Measurements from ENCODE around the gene APLN.

Gene APLN

GRCh38 chrX:129654652-129655546, at the start of gene APLN:
APLN (minus strand) TSS chrX:129654956; CDS start chrX:129654630, 326 bp downstream.
- no peak for DNase-seq

DNA sequence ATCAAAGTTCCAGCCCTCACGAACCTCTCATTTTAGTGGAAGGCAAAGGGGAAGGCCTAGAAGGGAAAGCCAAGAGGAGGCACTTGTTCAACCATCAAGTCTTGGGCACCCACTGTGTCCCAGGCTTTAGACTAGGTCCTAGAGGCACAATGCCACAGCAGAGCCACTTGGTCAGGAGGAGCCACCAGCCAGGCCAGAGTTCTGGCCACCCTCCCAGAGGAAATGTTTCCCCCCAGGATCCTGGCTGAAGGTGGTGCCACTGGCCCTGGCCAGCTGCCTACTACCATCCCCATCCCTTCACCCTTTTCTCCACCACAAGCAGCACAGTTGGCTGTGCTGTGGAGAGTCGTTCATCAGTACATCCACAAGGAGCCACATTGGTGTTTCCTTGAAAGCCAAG, 49.7 kb upstream of the APLN start:
- no peak for DNase-seq

DNA sequence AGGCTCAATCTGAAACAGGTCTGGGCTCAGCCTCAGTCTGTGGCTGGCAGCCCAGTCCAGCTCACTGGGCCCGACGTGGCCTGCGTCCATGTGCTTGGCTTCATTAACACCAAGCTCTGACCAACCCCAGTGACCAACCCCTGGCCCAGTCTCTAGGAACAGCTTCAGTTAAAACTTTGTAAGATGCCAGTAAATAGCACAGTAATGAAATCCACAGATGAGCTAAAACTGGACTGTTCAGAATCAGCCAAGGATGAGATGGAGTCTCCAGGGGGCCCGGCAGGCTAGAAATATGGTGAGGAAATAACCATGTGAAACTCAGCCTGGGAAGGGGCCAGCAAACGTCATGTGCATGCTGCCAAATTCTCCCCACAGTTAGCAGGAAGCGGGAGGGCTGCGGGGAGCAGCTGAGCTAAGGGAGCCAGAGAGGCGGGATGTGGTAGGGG, 46.9 kb upstream of the APLN start:
- no peak for DNase-seq

GRCh38 chrX:129700536-129700935, 45.8 kb upstream of the APLN start:
- DNase-seq = no peak

DNA sequence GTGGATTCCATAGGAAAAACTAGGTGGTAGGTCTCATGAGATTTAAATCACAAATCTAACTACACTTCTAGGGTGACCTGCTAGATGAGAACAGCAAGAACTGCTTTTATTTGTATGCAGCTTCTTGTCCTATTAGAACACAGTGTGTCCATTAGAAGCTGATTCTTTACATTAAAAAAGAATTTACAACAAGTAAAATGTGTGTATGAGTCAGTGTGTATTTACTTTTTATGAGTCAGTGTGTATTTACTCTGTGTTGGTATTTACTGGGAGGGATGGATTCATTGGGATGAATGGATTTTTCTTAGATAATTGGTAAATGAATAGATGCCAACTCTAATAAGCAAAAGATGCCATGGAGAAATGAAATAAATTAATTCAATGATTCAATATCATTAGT, 43.4 kb upstream of the APLN start:
- DNase-seq = no peak

- no peak for DNase-seq
These were observed 42.6 kb upstream of the APLN start for GRCh38 chrX:129697204-129697829.

- DNase-seq = no peak
These were observed 41.9 kb upstream of the APLN start for GRCh38 chrX:129696463-129697155.

DNA sequence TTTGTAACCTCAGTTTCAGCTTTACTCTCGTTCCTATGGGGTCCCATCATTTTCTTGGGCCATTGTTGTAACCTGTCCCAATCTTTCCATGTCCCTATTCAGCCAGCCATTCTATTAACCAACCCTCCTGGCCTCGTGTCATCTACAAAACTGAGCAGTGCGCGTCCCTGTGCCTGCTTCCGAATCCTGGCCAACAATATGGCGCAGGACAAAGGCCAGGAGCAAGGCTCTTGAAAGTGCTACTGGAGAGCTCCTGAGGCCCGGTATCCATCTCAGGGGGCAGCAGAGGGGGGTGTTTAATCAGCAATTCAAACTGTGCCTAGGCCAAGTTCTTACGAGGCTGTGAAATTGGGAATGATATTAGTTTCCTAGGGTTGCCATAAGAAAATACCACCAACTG, 41.2 kb upstream of the APLN start:
- no peak for DNase-seq

DNA sequence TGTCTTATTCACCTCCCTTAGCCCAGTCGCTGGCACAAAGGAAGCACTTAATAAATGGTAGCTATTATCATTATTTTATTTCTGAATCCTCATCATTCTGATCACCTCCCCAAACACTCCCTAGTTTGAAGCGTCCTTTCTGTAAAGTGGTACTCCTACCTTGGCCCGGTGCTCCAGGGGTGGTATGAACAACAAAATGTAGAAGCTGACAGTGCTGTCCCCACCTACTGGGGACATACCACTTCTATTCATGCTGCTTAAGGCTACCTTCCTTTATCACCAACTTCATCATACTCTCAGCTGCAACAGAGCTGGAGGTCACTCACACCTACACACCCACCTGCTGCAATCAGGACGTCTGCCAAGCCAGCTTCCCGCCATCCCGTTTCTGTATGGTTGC, 40.8 kb upstream of the APLN start:
- no peak for DNase-seq

- no peak for DNase-seq
These were observed 40.0 kb upstream of the APLN start for GRCh38 chrX:129694805-129695204.

DNA sequence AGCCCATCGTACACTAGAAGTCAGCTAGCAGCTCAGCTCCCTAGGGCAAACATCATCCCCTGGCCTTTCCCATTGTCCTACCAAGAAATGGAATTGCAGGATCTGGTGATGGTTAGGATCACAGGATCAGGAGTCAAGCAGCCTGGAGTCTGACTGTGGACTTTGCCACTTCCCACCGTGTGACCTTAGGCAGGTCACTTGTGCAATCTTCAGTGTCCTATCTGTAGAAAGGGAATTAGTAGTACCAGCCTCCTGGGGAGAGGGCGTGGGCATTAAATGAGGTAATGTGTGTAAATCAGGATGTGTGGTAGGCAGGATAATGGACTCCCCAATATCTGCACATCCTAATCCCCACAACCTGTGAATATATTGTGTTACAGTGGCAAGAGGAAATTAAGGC, 38.6 kb upstream of the APLN start:
- DNase-seq = no peak

GRCh38 chrX:129690435-129690834, 35.7 kb upstream of the APLN start:
- DNase-seq = no peak

GRCh38 chrX:129689796-129690195, 35.0 kb upstream of the APLN start:
- DNase-seq = no peak

DNA sequence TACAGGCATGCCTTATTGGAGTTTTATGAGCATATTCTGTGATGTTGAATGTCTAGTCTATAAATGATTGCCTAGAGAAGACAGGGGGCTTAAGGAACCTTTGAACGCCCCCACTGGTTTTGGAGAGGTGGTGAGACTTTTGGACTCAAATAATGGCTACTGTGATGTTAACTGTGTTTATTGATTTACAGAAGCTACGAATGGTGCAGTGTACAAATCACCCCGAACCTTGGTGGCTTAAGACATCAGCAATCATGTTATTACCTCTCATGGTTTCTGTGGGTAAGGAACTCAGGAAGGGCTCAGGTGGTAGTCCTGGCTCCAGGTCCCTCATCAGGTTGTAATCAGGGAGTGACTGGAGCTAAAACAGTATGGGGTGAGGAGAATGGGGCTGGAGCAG, 33.3 kb upstream of the APLN start:
- DNase-seq = no peak

DNA sequence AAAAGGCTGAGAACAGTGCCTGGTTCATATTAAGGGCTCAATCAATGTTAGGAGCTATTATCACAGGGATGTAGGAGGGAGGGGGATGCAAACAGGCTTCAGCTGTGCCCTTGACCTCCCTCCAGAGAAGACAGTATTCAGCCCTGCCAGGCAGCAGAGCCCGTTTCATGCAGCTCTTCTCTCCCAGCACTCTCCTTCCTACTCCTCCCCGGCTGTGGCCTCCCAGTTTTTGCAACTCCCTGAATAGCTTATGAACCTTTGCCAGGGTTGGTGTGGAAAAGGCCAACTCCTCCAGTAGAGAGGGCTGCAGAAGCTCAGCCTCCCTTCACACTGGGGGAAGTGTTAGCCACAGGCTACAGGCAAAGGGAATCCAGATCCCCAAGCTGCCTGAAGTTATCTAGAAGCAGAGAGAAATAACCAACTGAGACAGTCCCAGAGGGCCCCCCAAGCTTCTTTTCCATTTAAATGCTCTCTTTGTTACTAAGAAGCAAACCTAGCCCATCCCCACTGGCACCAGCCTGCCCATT, 31.7 kb upstream of the APLN start:
- DNase-seq = no peak

GRCh38 chrX:129682979-129683378, 28.2 kb upstream of the APLN start:
- no peak for DNase-seq

DNA sequence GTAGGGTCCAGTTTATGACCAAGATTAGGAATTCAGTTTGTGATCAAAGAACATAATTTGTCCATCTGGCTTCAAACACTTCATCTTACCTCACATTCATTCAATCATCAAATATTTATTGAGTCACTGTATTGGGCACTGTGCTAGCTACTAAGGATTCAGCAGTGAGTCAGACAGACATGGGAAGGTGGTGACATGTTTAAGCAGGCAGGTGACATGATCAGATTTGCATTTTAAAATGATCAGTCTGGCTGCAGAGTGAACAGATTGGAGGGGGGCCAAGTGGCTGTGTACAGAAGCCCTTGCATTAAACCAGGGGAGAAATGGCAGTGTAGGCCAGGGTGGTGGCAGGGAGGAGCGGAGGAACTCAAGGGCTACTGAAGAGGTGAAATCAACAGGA, 25.1 kb upstream of the APLN start:
- peak; percentile 81 for DNase-seq

GRCh38 chrX:129678614-129679195, 23.9 kb upstream of the APLN start:
- DNase-seq = no peak

DNA sequence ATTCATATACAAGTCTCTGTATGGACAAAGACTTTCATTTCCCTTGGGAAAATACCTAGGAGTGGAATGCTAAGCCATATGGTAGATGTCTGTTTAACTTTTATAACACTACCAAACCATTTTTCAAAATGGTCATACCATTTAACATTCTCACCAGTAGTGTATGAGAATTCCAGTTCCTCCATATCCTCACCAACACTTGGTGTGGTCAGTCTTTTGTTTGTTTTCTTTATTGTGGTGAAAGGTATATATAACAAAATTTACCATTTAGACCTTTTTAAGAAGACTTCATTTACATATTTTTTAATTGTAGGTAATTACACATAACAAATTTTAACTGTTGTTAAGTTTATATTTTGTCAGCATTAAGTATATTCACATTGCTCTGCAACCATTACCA, 12.7 kb upstream of the APLN start:
- no peak for DNase-seq

DNA sequence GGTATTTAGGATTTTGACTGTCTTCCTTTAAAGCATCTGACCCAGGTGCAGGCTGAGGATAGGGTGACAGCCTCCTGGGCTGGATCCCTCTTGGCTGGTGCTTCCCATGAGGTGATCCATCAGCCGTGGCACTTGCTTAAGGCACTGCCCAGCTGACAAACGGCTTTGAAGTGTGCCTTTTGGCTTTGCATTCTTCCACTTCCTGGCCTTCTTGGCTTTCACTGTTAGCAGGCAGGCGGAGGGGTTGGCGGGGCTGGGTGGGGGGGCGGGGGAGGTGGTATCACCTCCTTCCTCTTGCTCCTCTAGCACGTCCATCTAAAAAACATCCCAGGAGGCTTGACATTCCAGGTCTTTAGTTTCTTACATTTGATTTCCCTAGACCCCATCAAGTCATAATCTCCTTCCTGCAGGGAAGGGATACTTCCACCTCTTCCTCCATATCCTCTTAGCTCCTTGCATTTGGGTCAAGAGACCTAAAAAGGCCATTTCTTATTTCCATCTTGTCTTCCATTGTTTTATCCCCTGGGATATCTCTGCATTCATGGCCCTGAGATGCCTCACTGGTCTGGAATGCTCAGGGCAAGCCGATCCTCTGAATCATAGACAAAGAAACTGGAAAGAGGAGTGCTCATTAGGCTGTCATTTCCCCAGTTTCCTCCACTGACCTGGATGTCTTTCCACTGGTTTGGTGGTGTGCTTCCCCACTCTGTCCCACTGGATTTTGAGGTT, 11.3 kb upstream of the APLN start:
- no peak for DNase-seq

DNA sequence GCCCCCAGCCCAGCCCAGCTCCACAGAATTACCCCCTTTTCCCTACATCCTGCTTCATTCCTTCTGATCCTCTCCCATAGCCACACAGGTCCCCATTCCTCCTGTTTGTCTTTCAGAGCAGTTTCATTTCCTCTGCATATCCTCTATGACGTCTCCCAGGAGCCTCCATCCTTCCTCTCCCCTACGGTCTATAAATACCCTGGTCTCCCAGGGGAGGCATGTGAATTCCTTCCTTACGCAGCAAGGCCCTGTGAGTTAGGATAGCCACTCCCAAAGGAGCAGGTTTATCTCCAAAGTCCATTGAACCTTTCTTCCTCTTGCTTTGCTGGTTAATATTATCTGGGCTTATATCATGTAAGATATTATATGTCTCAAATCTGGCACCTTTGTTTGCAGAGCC, 8.4 kb upstream of the APLN start:
- DNase-seq = no peak

GRCh38 chrX:129661369-129661768, 6.6 kb upstream of the APLN start:
- no peak for DNase-seq

- no peak for DNase-seq
These were observed 5.1 kb upstream of the APLN start for GRCh38 chrX:129659861-129660260.
